HG03558 (cell line): ENCODE measurements around the gene KDM4D.
"Not testable (repeated sequence)": the region's sequence is repeated elsewhere in the genome, so short reads cannot be mapped to it uniquely, and the experiment has no call there.

Experiments used
- ATAC-seq: cut with Tn5 transposase; IDR thresholded peaks from one replicate; pipeline ENCODE4 v1.9.1; 2021; ENCODE audit warnings: moderate number of reproducible peaks; ENCODE audit not compliant: unreplicated experiment; ENCODE audit errors: extremely low read depth

Gene KDM4D

GRCh38 chr11:94954753-94955152 is 18.8 kb upstream of the KDM4D start:
- ATAC-seq: no peak

DNA sequence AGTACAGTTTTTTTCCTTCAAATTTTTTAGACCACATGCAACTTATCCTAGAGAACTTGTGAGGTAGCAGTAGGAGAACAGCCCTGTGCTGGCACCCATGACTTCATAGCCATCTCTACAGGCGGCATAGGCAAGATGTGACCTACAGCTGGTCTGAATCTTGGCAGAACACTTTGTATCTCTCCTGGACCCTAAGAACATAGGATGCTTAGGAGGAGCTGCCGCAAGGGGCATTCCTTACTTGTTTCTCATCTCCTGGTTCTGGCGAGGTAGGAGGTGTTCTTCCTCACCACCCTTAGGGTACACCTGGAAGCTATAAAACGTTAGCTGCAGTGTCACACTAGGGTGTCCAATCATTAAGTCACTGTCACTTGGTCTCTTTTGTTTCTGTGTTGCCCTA is 16.5 kb upstream of the KDM4D start:
- no peak for ATAC-seq

DNA sequence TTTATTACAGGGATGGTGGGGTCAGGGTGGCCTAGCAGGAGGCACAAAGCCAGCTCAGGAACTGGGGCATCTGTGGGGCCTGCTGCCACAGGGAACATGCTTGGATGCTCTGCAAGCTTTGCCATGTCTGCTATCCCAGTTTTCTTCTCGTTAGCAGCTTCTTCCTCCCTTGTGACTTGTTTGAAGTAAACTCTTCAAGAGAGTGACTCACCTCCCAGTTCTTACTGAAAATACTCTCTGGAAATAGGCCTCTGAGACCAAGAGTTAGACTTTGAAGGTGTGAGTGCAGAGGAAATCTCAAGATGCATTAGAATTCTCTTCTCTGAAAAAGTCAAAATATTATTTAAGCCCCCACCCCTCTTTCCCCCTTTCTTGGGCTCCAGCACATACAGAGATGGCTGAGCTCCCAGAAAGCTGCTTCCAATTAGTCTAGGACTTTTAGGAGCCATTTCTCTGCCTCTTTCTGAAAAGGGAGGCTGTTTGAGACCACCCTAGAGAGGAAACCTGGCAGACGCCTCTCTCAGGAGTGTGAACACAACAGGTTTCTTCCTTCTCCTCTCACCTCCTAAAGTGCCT is 15.3 kb upstream of the KDM4D start:
- ATAC-seq: no peak

- ATAC-seq: no peak
Observed at GRCh38 chr11:94959179-94959578, 14.3 kb upstream of the KDM4D start.

DNA sequence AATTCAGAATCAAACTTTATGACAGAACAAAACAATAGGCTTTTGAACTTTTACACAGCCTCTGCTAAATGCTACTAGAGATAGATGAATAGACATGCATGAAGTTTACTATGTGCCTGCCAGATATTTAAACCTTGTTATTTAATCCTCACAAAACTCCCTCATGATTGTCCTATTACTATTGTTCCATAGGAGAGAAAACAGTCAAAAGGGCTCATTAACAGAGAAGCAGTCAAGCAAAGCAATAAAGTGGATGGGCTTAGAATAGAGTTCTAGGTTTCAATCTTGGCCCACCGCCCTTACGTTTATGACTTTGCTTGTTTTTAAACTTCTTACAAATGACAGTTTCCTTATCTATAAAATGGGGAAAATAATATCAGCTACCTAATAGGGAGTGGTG is 13.0 kb upstream of the KDM4D start:
- no peak for ATAC-seq

DNA sequence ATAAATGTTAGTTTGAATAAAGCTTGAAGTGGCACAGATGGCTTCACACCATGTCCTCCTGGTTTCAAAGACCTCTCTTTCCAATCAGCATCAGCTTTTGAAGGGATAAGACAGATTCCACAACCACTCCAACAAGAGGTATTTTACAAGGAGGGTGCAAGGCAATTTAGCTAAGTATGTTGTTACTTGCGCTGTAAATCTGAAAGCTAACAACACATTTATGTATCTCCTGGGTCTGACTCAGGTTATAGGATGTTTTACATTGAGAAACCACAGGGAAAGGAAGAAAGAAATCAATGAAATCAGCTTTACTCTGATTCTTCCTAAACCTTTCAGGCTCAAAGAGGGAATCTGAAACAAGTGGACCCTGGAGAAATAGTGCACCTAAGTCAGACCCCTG is 12.3 kb upstream of the KDM4D start:
- ATAC-seq: no peak

DNA sequence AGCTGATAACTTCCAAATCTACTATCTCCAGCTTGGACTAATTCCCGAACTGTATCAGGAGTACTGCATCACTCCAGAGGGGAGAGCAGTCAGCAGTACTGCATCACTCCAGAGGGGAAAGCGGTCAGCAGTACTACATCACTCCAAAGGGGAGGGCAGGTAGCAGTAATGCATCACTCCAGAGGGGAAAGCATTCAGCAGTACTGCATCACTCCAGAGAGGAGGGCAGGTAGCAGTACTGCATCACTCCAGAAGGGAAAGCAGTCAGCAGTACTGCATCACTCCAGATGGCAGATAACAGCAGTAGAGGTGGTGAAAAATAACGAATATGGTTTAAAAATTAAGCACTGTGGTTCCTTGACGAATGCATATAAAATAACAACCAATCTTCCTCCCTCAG is 8.6 kb upstream of the KDM4D start:
- no peak for ATAC-seq

DNA sequence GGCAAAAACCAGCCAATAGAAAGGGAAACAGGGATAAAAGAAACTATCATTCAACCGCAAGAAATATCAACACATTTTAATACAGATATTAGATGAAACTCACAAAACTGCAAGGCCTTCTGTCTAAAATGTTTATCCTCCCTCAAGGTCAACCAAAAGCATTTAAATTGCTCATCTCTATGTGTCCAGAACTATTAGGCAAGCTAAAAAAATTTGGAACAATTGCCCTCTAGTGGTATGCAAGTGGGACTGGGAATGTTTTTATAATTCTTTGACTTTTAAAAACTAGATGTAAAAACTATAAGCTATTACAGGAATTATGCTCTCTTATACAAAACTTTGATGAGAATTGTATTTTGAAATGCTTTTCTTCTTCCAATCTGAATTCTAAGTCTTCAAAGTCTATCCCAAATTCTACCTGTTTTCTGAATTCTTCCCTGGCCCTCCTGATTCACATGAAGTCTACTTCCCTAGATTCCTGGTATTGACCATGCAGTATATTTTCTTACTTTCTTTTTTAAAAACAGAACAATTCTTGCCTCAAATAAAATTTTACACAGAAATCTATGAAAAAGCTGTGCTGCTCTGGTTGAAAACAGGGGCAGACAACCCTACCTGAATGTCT is 5.1 kb upstream of the KDM4D start:
- ATAC-seq: no peak

DNA sequence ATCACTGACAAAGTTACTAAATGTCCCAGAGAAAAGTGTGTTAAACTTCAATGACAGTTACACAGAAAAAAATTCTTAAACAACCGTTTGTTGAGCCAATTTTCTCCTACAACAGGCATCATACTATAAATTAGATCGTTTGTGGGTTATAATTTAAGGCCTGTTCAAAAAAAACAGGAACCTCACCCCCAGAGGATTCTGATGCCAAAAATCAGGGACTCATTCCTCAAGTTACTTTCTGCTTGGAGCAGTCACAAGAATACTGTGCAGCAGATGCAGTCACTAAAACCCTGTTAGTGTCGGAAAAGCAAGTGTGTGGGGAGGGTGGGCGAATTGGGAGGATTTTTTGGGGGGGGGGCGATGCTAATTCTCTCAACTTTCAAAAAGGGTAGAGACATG is 810 bp upstream of the KDM4D start:
- ATAC-seq: no peak

GRCh38 chr11:94974178-94974577 is 669 bp downstream of the KDM4D start:
- no peak for ATAC-seq

- no peak for ATAC-seq
Observed at GRCh38 chr11:94975599-94975998, 2.1 kb downstream of the KDM4D start.

GRCh38 chr11:94987378-94987777 is 13.9 kb downstream of the KDM4D start:
- no peak for ATAC-seq

GRCh38 chr11:94988748-94989147 is 15.2 kb downstream of the KDM4D start:
- ATAC-seq: no peak

DNA sequence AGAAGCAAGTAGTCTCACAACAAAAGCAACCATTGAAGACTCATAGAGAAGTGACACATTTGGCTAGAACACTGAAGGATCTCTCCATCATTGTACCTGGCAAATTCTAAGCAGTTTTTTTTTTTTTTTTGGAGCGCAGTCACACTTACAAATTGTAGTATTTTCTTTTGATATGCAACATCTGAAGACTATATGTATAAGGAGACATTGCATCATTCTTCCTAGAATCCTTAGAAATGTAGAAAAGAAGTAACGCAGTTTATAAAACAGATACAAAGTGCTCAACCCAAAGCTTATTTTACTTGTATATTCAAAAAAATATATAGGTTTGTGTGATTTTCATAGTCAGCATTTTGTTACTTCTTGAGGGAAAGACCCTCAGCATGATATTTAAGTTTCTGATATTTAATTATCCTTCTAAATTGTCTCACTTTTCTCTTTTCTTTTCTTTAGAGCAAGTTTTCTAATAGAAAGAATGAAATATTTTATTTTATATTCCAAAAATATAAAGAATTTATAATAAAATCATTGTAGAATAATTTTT is 20.0 kb downstream of the KDM4D start:
- no peak for ATAC-seq

GRCh38 chr11:94997437-94997836 is 23.9 kb downstream of the KDM4D start:
- ATAC-seq: no peak

DNA sequence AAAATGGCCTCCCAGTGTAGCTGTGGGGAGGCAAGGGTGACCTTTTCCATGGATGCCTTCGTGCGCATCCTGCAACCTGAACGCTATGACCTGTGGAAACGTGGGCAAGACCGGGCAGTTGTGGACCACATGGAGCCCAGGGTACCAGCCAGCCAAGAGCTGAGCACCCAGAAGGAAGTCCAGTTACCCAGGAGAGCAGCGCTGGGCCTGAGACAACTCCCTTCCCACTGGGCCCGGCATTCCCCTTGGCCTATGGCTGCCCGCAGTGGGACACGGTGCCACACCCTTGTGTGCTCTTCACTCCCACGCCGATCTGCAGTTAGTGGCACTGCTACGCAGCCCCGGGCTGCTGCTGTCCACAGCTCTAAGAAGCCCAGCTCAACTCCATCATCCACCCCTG is 24.8 kb downstream of the KDM4D start:
- no peak for ATAC-seq

GRCh38 chr11:95003716-95004115 is 30.2 kb downstream of the KDM4D start:
- no peak for ATAC-seq

- no peak for ATAC-seq
Observed at GRCh38 chr11:95005642-95006041, 32.1 kb downstream of the KDM4D start.

DNA sequence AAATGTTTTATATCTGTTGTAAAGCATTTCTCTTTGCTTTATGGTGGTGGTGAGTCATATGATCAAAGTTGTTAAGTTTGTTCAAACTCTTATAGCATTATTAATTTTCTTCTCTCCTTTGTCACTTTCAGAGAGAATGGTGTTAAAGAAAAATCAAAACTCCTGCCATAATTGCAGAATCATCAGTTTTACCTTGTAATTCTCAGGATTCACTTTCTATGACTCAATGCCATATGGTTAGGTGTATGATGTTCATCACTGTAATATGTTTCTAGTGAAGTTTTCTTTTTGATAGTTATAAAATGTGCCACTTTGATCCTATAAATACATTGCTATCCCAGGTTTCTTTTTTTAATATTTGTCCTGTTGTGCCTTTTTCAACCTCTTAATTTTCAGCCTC is 37.9 kb downstream of the KDM4D start:
- ATAC-seq: no peak

DNA sequence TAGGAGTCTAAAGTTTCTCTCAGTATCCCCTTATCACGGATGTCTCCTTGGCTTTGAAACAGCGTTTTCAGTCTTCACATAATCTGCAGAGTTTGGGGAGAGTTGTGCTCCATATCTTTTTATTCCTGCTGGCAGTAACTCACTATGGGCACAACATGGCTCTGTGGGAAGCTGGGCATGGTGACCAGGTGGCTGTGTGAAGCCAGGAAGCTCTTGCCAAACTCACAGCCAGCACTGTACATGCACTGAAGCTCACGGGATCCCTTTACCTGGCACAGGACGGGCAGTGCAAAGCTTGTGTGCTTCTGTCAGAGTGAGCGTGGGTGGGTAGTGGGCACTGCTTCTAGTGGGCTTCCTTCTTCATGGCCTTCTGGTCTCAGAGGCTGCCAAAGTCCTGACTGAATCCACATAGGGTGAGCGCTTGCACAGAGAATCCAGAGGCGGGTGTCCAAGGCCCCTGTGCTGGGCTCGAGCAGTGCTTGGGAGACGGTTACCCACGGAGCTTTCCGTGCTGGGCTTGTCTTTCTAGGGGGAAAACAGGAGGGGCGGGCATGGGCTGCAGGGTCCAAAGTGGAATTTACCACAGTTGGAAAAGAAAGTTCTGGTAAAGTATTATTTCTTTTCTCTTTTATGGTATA is 40.8 kb downstream of the KDM4D start:
- ATAC-seq: no peak

DNA sequence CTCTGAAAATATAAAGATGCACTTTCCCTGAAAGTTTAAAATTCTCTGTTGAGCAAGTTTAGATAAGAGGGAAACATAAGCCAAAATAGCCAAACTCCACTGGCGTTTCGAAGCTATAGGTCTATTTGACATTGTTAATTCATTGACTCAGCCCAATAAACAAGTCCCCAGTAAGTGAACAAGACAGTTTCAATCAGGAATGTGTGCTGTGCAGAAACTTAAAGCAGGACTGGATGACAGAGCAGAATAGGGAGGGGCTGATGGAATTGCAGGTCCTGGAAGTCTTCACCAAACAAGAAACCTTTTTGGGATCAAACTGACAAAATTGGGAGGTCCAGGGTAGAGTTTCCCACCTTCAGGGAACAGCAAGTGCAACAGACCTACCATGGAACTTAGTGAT is 42.6 kb downstream of the KDM4D start:
- ATAC-seq: no peak

DNA sequence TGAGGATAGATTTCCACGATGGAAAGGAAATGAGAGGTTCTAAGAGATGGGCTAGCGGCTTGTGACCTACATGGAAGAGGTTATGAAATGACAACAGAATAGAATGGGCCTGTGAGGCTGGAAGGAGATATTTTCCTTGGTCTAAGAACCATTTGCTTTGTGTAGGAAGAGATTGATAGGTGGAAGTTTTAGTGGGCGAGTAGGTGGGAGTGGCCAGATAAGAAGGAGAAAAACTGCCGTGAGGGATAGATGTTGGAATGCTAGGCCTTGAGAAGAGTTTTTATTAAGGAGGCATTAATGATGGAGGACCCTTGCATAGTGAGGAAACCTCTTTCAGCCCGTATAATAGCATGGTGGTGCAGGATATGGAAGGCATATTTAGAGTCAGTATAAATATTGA is 48.0 kb downstream of the KDM4D start:
- not testable (repeated sequence) for ATAC-seq
